Esophagus muscularis mucosa (tissue), 4 donors: Measurements from ENCODE around the gene RELL2. TPM values are rescaled to one million over a fixed set of nuclear protein-coding genes. Genes with fewer than 3 reads are reported as not detected.

Experiments
- DNase-seq: peaks from one replicate; pipeline ENCODE4 v3.0.0-alpha.2; 2017; ENCODE audit errors: extremely low spot score
- H3K27ac ChIP-seq, 4 donors: fragments of 200-600 bp; sonication (generic); replicated peaks in 1 of 4; 1 replicate in 3 of 4; 2 replicates in 1 of 4; pipeline ENCODE4 v1.5.1; 2016 to 2019; ENCODE audit warnings: mild to moderate bottlenecking in 1 of 4
- H3K27me3 ChIP-seq, 4 donors: fragments of 200-600 bp; sonication (generic); one replicate each; pipeline versions ENCODE4 v1.5.1 to v1.6.0; 2016 to 2019
- H3K36me3 ChIP-seq, 4 donors: fragments of 200-600 bp; sonication (generic); one replicate each; pipeline ENCODE4 v1.5.1; 2016 to 2019
- H3K4me1 ChIP-seq, 4 donors: fragments of 200-600 bp; sonication (generic); one replicate each; pipeline ENCODE4 v1.5.1; 2016 to 2019
- H3K4me3 ChIP-seq, 4 donors: fragments of 200-600 bp; sonication (generic); 1 replicate in 2 of 4; 2 replicates in 2 of 4; pipeline ENCODE4 v1.5.1; 2016 to 2019; ENCODE audit warnings: mild to moderate bottlenecking in 4 of 4, moderate library complexity in 1 of 4
- H3K9me3 ChIP-seq, 4 donors: fragments of 200-600 bp; sonication (generic); 1 replicate in 3 of 4; 2 replicates in 1 of 4; pipeline ENCODE4 v1.5.1; 2016 to 2019
- EP300 ChIP-seq: sonication (generic); formaldehyde crosslinking; IDR thresholded peaks from one replicate; pipeline ENCODE4 v1.6.1; 2017; ENCODE audit warnings: antibody characterized with exemption
- POLR2A ChIP-seq: fragments of 450-650 bp; IDR thresholded peaks from one replicate; pipeline ENCODE4 v1.6.1; 2017; ENCODE audit warnings: antibody characterized with exemption, moderate library complexity, mild to moderate bottlenecking, low read depth
- POLR2AphosphoS5 ChIP-seq, 2 donors: sonication (generic); formaldehyde crosslinking; IDR thresholded peaks; one replicate each; pipeline ENCODE4 v1.6.1; 2017; ENCODE audit warnings: antibody characterized with exemption in 2 of 2
- WGBS: methylation state at CpG from one replicate; pipeline ENCODE4 v1.1.5; 2018; 5-methylcytosine and 5-hydroxymethylcytosine counted together
- intact Hi-C: fragments of 100-400 bp; cut with DNase I; formaldehyde crosslinking; loops from one replicate; pipeline ENCODE4 v1.15.1; 2023
- total RNA-seq, 4 donors: library from RNA; depleted of rRNA; stranded (reverse); fragments of >200 nt; gene quantifications; one replicate each; pipeline versions ENCODE4 v1.1.0 to v1.2.1, GENCODE V29; 2016
- TF ChIP-seq, protein P1 (sequence below), 3 experiments: fragments of 200-600 bp in 2 of 3; fragments of 450-650 bp in 1 of 3; sonication (generic) in 2 of 3; IDR thresholded peaks; one replicate each; pipeline ENCODE4 v1.5.1; 2017 to 2019; ENCODE audit warnings: antibody characterized with exemption in 3 of 3, mild to moderate bottlenecking in 2 of 3, moderate library complexity in 1 of 3

Gene RELL2
- total RNA-seq, 4 donors from 2014 or later = 1.2 to 5.1 (median 2.6) TPM

DNA sequence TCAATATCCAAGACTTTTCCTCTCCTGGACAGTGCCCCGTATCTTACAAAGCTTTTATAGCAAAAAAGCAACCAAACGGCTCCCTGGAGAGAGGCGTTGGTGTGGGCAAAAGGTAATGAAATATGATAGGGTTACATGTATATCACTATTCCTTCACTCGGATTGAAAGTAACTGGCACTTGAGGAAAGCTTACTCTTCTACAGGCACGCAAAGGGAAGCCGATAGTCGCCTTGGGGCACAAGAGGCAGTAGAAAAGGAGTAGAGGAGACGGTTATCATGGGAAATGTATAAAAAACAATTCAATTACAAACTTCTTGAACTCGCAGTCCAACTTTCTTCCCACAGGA lies 19.1 kb upstream of the RELL2 start:
- peak overlapping the region; percentile 75 to 93 (median 88) for H3K4me3 ChIP-seq
- peak overlapping the region; percentile 83 to 93 (median 91) for H3K27ac ChIP-seq
- peaks cover 27 to 36% (median 31%) of the 10 kb centered on the region in 4 donors for H3K4me1 ChIP-seq
- no peaks in the 10 kb centered on the region for H3K27me3 ChIP-seq
- H3K9me3 ChIP-seq = no peaks in the 10 kb centered on the region
- no peak for DNase-seq
- 22% methylated on average over 9 of the region's 9 CpGs for WGBS
- peaks cover 10 to 26% (median 22%) of the 10 kb centered on the region in 4 donors for H3K36me3 ChIP-seq
- intact Hi-C loops = no loop called here
- TF ChIP-seq POLR2AphosphoS5 (IDR thresholded peaks at IDR 0.05) = no peak
- TF ChIP-seq POLR2A = no peak
- TF ChIP-seq EP300 = no peak
- TF ChIP-seq, protein P1, sequence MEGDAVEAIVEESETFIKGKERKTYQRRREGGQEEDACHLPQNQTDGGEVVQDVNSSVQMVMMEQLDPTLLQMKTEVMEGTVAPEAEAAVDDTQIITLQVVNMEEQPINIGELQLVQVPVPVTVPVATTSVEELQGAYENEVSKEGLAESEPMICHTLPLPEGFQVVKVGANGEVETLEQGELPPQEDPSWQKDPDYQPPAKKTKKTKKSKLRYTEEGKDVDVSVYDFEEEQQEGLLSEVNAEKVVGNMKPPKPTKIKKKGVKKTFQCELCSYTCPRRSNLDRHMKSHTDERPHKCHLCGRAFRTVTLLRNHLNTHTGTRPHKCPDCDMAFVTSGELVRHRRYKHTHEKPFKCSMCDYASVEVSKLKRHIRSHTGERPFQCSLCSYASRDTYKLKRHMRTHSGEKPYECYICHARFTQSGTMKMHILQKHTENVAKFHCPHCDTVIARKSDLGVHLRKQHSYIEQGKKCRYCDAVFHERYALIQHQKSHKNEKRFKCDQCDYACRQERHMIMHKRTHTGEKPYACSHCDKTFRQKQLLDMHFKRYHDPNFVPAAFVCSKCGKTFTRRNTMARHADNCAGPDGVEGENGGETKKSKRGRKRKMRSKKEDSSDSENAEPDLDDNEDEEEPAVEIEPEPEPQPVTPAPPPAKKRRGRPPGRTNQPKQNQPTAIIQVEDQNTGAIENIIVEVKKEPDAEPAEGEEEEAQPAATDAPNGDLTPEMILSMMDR (IDR thresholded peaks at IDR 0.05) = no peak

DNA sequence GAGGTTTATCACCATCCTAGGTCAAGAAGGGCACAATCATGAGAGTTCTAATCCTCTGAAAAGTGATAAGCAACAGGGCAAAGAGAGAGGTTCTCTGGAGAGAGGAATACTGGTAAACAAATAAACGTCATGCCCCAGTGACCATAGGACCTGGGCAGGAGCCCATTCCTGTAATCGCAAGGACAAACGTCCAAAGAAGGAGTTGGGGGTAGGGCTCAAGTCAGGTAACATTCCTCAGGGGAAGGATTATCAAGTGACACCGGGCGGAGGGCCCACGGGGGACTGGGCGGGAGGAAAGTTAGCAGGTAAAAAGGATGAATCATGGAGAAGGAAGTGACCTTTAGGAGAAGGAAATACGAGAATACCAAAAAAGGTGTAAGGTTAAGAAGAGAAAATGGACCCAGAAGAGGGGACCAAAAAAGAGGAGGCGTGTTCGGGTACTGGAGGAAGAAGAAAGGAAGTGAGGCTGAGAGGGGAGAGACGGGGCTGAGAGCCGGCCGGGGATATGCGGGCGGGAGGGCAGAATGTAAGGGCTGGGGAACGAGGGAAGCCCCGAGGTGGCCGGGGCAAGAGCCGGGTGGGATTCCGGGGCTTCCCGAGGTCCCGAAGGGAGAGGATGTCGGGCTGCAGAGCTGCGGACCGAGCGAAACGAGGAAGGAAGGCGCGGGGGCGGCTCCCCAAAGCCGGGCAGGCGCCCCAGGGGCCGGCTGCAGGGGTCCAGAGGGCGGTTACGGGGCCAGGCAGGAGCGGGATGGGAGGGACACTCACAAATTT lies 18.6 kb upstream of the RELL2 start:
- intact Hi-C loops = no loop called here
- TF ChIP-seq EP300 = no peak
- no peak for TF ChIP-seq POLR2A
- no peak for TF ChIP-seq POLR2AphosphoS5 (IDR thresholded peaks at IDR 0.05)
- TF ChIP-seq, protein P1 (IDR thresholded peaks at IDR 0.05) = no peak
- H3K4me3 ChIP-seq = peak overlapping the region; percentile 75 to 93 (median 88)
- DNase-seq = no peak
- H3K27me3 ChIP-seq = no peaks in the 10 kb centered on the region
- peaks cover 24 to 36% (median 31%) of the 10 kb centered on the region in 4 donors for H3K4me1 ChIP-seq
- H3K27ac ChIP-seq = peak overlapping the region; percentile 83 to 93 (median 91)
- no peaks in the 10 kb centered on the region for H3K9me3 ChIP-seq
- under 1% methylated on average over 32 of the region's 36 CpGs for WGBS
- peaks cover 10 to 32% (median 28%) of the 10 kb centered on the region in 4 donors for H3K36me3 ChIP-seq

DNA sequence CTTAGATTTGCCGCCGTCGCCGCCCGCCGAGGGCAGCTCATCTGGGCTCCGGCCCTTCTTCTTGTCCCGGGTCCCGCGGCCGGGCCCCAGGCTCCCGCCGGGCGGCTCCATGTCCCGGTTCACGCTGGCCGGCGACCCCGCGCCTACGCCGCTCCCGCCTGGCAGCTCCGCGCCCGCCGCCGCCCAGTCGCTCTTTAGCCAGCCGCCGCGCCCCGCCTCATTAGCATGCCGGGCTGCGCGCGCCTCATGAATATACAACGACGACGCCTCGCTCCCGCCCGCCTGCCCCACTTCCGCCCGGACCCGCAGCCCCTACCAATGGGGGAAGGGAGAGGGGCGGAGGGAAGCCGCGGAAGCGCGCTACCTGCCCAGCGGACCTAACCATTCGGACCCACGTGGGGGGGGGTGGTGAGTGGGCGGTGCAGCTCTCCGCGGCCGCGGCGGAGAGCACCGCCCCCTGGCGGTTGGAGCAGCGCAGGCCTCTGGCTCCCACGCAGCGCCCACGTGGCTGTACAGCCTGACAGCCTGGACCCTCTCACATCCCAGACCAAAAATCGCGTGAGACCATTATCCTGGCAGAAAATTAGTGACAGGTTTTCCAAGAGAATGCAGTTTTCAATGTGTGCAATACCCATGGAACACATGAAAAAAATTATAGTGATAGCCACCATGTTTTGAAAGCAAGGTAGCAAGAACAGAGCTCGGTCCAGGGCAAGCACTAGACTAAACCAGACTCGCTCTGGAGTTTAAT lies 17.8 kb upstream of the RELL2 start, which contains the start of gene DIAPH1:
Gene DIAPH1, minus strand, starts transcription at position 197 of the 751 bp plus-strand sequence. Its CDS starts 86 bp downstream, at position 111.
- peak; percentile 99 for DNase-seq
- intact Hi-C loops = loop anchor here (1.0 kb wide), 1 partner anchor 27 kb away; no protein-coding TSS in a partner anchor
- no peaks in the 10 kb centered on the region for H3K9me3 ChIP-seq

DNA sequence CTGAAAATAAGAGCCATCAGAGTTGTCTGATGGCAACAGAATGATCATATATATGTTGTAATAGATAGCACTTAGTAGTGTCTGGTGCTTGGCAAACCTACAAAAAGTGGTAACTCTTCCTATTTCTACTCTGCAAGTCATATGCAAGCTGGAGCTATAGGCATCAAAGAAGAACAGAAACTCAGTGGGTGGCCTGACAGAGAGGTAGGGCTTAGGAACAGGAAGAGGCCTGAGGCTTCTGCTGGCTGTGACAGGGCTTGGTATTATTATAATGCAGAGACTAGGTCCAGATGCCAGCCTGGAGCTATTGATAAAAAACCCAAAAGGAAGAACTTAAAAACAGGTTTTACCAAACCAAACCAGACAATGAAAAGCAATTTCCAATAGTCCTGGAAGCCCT lies 13.6 kb upstream of the RELL2 start:
- no peak for TF ChIP-seq POLR2A
- no peak for TF ChIP-seq EP300
- no peak for TF ChIP-seq POLR2AphosphoS5 (IDR thresholded peaks at IDR 0.05)
- TF ChIP-seq, protein P1 (IDR thresholded peaks at IDR 0.05) = no peak
- no peaks in the 10 kb centered on the region for H3K27me3 ChIP-seq
- no peak for DNase-seq
- no peak overlapping the region for H3K4me3 ChIP-seq
- H3K27ac ChIP-seq = no peak overlapping the region
- peaks cover 3 to 10% (median 5%) of the 10 kb centered on the region in 4 donors for H3K4me1 ChIP-seq
- intact Hi-C loops = no loop called here
- H3K9me3 ChIP-seq = no peaks in the 10 kb centered on the region
- H3K36me3 ChIP-seq = peaks cover 41 to 80% (median 73%) of the 10 kb centered on the region in 4 donors

More for the DNA sequence above, 17.8 kb upstream of the RELL2 start, which contains the start of gene DIAPH1:
- Histone ChIP-seq H3K36me3 (peaks cover 10 to 40% (median 35%) of the 10 kb centered on the region in 4 donors), H3K4me1 (peaks cover 24 to 36% (median 30%) of the 10 kb centered on the region in 4 donors), H3K27ac (peak within 1 kb of the TSS; percentile 83 to 93 (median 91)), H3K4me3 (peak within 1 kb of the TSS; percentile 75 to 93 (median 88)), H3K27me3 (no peaks in the 10 kb centered on the region)
- WGBS = 15% methylated on average over 4 of the region's 70 CpGs
- TF ChIP-seq POLR2AphosphoS5 (IDR thresholded peaks at IDR 0.05) (peak; percentile 89 to 92), EP300 (no peak), POLR2A (peak; percentile 80)
- TF ChIP-seq, protein P1 (IDR thresholded peaks at IDR 0.05) = peak; percentile 99 to 100 (median 100)
